ENCODE measurements around the gene THRB.

The THRB gene

DNA sequence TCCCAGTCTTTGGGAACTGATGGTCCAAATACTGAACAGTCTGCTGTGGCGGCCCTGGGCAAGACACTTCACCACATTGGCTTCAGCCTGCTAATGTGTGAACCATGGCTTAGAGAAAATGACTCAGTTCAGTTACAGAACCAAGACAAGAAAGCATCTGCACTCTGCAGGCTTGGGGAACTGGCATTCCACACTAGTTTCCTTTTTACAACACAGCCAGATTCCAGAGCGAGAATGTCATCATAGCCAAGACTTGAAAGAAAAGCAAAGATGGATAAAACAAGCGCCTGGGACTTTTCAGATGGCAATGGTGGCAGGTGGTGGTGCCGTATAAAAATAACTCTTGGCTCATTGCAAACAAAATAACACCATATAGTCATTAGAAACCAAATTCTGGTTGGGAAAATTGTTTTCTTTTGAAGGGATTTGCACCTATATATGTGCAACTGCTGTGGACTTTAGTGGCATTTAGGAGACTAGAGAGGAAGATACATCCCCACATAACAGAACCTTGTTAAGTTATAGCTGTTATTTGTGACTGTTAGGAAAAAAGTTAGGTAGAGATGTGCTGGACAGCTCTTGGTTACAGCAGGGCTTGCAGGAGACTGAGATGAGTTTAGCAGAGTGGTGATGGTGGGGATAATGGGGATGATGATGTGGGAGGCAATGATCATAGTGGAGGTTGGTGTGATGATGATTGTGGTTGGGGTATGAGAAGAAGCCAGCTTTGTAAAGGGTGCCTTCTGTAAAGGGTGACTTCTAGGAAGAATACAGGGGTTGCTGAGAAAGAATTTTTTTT lies 273.6 kb downstream of the THRB start:
- DNase-seq: no peak

- DNase-seq: no peak
Measured at GRCh38 chr3:24215502-24215901, 279.1 kb downstream of the THRB start.

- DNase-seq: no peak
Measured at GRCh38 chr3:24211381-24211780, 283.3 kb downstream of the THRB start.

GRCh38 chr3:24202071-24202470 lies 292.6 kb downstream of the THRB start:
- no peak for DNase-seq

GRCh38 chr3:24201301-24201700 lies 293.3 kb downstream of the THRB start:
- DNase-seq: no peak

DNA sequence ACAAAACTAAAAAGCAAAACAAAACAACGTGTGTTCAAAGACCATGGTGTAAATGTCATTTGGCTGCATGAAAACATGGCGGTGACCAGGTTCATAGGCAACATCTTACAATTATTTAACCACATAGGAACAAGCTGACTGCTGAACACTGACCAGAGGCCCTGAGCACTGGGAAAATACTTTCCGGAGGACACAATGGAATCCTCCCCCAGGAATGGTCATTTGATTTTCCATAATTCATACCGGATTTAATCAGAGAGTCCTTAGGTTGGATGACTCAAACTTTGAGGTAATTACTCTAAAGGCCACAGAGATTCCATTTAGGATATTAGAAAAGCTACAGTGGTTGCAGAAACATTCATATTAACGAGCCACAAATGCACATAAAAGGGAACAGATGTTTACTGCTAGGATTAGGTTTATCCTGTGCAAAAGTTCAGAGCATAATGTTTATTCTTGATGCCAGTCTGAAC lies 294.8 kb downstream of the THRB start:
- DNase-seq: no peak

GRCh38 chr3:24199300-24199699 lies 295.4 kb downstream of the THRB start:
- no peak for DNase-seq

- DNase-seq: no peak
Measured at GRCh38 chr3:24198728-24199127, 295.9 kb downstream of the THRB start.

DNA sequence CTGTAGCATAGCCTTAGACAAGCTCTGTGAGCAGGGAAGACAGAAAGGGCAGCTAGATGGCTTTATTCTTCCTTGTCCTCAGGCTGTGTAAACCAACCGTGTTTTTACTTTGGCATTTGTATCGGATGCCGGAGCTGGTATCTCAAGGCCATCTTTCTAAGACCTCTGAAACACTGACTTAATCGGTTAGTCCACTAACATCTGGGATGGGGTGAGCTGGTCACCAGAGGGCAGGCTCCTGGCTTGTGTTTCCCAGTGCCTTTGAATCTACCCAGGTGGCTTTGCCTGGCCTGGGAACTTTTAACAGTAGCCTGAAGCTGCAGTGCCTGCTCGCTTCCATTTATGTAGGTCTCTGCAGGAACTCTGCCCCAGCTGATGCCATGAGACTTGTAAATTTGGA lies 296.8 kb downstream of the THRB start:
- DNase-seq: no peak

- no peak for DNase-seq
Measured at GRCh38 chr3:24196526-24196925, 298.1 kb downstream of the THRB start.

GRCh38 chr3:24195504-24196230 lies 299.0 kb downstream of the THRB start:
- DNase-seq: no peak

- DNase-seq: no peak
Measured at GRCh38 chr3:24192469-24193056, 302.1 kb downstream of the THRB start.

DNA sequence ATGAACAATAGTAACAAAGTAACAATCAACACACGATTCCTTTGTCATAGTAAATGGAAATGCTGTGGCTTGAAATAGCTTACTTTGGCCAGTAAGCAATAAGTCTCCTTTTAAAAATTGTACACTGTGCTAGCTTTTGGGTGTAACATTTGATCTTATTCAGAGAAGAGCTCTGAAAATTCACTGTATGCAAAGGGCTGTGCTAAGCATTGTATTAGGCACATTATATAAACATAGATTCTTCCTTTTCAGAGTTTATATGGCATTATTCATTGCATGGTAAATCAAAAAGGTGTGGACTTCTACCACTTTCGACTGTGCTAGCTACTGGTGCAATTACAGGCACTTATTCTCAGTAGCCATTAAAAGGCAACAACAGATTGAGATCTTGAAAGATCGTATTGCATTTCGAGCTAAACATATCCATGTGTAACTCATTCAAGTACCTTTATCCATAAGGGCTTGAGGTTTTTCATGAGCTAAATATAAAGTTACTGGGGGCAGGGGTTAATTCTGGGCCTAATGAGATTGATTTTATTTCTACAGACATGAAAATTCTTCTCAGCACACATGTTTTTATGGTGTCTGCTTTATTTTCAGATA lies 302.7 kb downstream of the THRB start:
- no peak for DNase-seq

GRCh38 chr3:24190256-24190655 lies 304.4 kb downstream of the THRB start:
- DNase-seq: no peak

GRCh38 chr3:24185738-24186384 lies 308.8 kb downstream of the THRB start:
- DNase-seq: peak; percentile 55

- no peak for DNase-seq
Measured at GRCh38 chr3:24184528-24185176, 310.0 kb downstream of the THRB start.

DNA sequence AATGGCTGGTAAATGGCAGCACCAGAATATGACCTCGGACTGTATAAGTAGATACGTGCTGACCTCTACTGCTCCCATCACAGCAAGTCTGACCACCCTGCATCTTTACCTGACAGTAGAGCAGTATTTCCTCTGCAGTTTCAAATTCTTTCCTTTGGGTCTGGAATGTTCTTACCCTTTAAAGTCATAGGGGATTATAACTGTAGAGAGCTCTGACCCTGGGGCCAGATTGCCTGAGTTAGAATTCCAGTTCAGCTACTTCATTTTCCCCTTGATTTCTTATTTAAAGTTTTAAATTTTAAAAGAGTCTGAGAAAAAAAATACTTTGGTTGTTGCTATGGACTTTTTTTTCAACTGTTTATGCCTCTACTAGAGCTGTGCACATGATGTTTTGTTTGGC lies 311.9 kb downstream of the THRB start:
- no peak for DNase-seq

DNA sequence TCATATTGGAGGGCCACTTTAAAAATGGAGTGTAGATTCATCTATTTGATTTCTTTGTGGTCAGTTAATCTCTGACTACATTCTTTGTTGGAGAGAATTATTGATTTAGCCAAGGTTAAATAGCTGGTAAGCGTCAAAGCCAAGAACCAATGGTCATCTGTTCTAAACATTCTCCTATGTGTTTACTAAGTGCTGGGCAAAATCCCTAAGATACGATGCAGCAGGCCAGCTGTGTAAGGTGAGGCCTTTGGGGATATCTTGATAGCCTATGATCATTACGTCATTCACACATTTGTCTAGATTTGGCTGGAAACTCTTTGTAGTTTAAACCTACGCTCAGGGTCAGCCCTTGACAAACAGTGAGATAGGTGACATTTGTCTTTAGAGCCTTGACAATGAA lies 313.4 kb downstream of the THRB start:
- DNase-seq: no peak

DNA sequence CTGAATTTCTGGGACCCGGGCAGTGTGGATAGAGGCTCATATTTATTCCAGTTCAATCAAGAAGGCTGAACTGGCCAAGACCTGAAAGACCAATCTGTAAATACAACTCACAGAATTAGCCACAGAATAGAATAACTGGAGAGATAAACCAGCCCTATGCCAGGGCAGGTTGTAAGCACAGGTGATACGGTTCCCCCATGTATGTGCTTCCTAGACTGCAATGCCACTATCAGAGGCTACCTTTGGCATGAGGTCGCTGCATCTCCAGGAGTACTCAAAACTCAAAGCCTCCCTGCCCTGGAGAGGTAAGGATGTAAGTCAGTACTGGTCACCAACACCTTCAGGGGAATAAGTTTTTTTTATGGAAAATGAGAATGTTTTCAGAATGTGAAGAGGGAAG lies 314.0 kb downstream of the THRB start:
- DNase-seq: no peak

GRCh38 chr3:24177201-24177600 lies 317.4 kb downstream of the THRB start:
- DNase-seq: no peak

GRCh38 chr3:24174614-24175013 lies 320.0 kb downstream of the THRB start:
- no peak for DNase-seq

GRCh38 chr3:24168977-24169376 lies 325.7 kb downstream of the THRB start:
- no peak for DNase-seq
